Ammon's horn (tissue), 1 donor: ENCODE results near the gene ISOC2.
"Not testable (repeated sequence)": the region's sequence is repeated elsewhere in the genome, so short reads cannot be mapped to it uniquely, and the experiment has no call there.

Experiments used
- DNase-seq: peaks from one replicate; pipeline ENCODE4 v3.0.0-alpha.2; 2016; ENCODE audit warnings: low spot score

ISOC2 gene

DNA sequence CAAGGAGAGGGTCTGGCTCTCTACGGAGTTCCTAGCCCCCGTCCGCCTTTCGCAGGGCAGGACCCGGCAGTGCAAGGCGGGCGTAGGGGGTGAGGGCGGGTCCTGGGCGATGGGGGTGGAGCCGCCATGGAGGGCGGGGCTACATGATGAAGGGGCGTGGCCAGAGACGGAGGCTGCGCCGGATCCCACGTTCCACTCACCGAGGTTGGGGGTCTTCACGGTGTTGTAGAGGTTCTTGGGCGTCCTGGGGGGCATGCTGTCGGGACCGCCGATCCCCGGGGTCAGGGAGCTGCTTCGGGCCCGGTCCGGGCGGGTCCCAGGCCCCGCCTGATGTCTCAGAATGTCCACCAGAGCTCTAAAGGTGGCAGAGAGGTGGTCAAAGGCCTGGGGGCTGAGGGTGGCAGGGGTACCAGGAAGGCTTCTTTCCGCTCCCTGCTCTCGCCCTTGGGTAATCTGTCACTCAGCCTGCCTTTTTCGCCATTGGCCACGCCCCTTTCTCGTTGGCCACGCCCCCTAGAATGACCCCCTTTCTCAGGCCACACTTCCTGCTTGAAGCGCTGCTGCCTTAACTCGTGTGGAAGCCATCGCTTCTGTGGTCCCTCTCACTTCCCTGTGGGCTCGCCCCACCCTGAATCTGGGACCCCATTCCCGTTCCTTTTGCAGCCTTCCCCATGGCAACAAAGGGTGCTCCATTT, 20.9 kb downstream of the ISOC2 start:
- no peak for DNase-seq

DNA sequence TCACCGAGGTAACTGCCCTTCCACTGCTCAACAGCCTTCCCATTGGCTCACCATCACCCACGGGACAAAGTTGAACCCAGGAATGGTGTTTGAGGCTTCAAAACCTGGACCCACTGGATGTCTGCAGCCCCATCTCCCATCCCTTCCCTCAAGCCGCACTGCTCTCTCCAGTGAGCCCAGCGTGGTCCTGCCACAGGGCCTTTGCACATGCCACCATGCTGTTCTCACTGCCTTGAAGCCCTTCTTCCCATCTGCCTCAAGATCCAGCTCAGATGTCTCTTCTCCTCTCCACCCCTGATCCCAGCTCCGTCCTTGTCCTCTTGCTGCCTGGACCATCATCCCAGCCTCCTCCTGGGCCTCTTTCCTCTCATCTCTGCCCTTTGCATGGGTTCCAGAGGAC, 22.4 kb downstream of the ISOC2 start:
- no peak for DNase-seq

DNA sequence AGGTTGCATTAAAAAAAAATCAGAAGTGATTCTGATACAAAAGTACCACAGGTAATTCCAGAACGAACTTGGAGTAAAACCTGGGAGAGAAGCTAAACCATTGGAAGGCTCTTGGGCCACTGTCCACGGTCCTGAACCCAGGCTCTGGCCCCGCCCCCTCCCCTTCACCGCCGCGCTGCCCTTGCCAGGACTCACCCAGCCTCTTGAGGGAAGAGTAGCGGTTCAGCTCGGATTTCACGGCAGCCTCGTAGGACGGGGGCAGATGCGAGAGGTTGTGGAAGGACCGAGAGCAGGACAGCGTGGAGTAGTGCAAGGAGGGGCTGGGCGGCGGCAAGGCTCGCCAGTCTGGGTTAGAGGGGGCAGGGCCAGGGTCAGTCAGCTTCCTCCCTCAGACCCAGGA, 24.0 kb downstream of the ISOC2 start:
- peak; percentile 33 for DNase-seq

DNA sequence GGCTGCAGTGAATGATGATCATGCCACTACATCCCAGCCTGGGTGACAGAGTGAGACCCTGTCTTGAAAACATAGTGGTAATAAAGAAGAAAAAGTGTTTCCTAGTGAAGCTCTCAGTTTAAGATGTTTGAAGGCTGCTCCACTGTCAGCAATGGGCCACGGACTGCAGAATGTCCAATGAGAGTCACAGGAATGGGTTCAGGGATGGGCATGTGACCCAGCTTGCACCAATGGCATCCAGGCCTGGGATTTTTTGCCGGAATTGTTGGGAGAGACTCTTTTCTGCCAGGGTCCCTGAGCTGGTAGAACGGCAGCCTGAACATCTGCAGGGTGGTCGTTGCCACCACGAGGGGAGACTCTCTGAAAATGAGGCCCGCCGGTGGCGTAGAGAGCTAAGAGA, 24.6 kb downstream of the ISOC2 start:
- DNase-seq = no peak

DNA sequence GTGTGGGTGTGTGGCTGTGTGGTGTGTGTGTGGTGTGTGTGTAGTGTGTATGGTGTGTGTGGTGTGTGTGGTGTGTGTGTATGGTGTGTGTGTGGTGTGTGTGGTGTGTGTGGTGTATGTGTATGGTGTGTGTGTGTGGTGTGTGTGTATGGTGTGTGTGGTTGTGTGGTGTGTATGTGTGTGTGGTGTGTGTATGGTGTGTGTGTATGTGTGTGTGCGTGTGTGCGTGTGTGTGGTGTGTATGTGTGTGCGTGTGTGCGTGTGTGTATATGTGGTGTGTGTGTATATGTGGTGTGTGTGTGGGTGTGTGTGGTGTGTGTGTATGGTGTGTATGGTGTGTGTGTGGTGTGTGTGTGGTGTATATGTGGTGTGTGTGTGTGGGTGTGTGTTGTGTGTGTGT, 26.4 kb downstream of the ISOC2 start:
- no peak for DNase-seq

DNA sequence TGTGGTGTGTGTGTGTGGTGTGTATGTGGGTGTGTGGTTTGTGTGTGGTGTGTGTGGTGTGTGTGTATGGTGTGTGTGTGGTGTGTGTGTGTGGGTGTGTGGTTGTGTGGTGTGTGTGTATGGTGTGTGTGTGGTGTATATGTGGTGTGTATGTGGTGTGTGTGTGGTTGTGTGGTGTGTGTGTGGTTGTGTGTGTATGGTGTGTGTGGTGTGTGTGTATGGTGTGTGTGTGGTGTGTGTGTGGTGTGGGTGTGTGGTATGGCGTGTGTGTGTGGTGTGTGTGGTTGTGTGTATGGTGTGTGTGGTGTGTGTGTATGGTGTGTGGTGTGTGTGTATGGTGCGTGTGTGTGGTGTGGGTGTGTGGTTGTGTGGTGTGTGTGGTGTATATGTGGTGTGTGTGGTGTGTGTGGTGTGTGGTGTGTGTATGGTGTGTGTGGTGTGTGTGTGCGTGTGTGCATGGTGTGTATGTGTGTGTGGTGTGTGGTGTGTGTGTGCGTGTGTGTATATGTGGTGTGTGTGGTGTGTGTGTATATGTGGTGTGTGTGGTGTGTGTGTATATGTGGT, 27.0 kb downstream of the ISOC2 start:
- no peak for DNase-seq

DNA sequence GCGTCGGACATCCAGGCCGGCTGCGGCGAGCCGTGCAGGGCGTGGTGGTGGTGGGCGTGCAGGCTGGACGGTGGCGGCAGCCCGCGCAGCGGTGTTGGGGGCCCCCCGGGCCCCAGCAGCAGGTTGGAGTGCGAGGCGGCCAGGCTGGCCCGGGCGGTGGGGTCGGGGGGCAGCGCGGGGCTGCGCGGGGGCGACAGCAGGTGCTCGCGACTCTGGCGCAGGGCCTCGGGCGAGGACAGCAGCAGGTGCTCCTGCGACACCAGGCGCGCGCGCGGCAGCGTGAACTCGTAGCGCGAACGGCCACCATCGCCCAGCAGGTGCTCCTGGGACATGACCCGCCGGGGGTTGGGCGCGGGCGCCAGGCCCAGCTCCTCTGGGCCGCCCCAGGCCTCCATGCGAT, 28.1 kb downstream of the ISOC2 start:
- no peak for DNase-seq

DNA sequence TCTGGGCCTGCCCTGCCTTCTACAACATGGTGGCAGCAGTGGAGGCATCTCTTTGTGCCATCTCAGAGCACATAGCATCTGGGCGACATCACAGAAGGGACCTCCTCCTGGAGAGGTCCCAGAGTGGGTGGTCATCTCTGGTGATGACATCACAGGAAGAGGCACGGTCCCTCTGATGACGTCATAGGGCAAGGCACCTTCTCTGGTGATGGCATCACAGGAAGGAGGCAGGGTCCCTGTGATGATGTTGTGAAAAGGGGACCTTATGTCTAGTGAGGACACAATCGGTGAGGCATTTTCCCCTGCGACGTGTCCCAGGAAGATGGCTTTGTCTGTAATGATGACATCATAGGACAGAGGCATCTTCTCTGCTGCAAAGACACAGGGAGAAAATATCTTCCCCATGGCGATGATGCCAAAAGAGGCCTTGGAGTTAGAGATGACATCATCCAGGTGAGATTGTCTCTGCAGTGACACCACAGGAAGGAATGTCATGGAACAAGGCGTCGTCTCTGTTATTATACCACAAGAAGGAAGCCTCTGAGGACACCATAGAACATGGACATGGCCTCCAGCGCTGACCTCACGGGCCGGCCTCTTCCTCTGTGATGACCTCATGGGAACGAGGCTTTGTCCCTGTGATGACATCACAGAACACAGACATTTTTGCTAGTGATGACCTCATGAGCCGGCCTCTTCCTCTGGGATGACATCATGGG, 29.0 kb downstream of the ISOC2 start:
- DNase-seq = no peak

DNA sequence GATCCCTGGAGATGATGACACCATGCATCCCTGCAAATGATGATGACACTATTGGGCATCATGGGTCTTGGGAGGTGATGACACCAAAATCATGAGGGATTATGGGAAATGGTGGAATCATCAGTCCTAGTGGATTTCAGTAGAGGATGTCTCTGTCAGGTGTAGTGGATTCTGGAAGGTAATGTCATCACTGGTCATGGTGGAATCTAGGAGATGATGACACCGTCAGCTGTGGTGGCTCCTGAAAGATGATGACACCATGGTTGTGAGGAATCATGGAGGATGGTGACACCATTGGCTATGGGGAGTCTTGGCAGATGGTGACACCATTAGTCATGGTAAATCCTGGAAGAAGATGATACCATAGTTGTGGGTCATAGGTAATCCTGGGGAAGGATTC, 30.3 kb downstream of the ISOC2 start:
- no peak for DNase-seq

DNA sequence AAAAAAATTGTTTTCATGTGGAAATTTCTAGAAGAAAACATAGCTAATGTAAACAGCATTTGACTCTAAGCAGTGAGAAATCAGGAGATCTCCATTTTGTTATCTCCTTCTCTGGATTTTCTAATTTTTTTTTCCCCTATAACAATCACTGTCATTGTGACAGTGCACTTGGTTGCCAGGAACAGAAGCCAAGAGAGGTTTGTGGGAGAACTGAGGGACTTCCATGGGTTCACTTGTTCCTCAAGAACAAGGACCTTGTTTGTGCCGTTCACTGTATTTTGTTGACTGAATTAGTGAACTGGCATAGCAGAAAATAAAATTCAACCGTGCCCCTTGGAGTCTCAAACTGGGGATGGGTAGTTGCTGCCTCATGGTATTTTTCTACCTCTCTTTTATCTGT, 35.4 kb downstream of the ISOC2 start:
- DNase-seq = peak; percentile 92

DNA sequence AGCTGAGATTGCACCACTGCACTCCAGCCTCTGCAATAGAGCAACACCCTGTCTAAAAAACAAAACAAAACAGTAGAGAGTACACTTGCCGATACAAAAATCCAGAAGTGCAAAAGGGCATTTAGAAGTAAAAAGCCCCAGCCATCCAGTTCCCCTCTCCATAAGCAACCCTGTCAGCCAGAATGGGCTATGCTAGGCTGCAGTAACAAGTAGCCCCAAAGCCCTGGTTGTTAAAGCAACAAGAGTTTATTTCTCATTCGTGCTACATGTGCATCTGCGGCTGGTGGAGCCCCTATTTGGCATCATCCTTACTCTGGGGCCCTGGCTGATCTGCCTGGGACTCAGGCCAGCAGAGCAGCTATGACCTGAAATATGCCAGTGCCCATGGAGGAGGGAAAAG, 36.9 kb downstream of the ISOC2 start:
- no peak for DNase-seq

DNA sequence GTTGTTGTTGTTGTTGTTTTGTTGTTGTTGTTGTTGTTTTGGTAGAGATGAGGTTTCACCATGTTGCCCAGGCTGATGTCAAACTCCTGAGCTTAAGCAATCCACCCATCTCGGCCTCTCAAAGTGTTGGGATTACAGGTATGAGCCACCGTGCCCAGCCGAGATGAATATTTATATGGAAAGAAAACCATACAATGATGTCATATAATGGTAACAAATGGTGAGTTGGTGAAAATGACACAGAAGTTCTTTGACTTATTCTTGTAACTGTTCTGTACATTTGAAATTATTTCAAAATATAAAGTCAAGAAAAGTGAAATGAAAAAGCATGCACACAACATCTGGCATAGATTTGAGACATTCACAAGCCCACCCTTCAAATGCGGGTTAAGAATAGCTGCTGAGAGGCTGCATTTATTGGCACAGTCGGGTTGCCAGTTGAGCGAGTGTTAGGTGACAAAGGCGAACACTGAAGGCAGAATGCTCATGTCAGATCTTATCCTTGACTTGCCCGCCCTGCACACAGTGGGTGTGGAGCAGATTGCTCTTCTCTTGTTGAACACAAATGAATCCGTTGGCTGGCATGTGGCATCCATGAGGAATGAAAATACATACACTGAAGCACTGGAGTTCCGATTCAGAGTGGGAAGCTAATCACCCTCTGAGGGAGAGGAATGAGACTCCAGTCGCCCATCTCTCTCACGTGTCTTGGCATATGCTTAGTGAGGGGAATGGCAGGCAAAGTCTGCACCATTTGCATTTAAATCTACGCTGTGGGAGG, 38.0 kb downstream of the ISOC2 start:
- DNase-seq = peak; percentile 29

DNA sequence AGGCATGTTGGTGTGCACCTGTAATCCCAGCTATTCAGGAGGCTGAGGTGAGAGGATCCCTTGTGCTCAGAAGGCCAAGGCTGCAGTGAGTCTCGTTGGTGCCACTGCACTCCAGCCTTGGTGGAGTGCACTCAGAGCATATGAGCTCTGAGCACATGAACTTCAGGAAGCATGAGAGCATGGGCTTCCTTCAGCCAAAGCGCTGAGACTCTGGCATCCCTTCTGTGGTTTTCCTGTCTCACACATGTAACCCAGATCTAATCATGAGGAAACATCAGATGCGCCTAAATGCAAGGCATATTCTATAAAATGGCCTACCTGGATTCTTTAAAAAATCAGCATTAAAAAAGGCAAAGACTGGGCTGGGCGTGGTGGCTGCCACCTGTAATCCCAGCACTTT, 40.2 kb downstream of the ISOC2 start:
- not testable (repeated sequence) for DNase-seq

DNA sequence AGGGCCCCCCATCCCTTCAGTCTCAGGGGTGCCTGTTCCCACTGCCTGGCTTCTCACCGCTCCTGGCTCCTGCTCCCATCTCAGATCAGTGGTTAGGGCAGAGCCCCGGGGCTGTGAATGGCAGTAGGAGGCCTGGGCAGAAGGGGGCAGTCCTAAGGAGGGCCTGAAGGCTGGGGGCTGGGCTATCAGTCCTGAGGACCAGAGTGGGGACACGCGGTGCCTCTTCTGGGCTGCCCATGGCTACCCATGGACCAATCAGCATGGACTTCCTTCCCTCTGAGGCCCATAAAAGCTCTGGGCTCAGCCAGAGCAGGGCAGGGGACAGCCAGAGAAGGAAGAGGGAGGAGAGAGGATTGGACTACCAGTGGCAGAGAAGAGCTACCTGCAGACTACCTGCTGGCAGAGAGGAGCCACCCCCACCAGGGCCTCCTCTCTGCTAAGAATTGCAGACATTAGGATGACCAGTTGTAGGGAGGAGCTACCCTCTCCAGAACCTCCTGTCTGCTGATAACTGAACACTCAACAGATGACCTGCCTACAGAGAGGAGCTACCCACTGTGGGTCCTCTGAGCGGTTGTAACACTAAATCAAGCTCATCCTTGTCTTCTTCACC, 41.7 kb downstream of the ISOC2 start:
- peak; percentile 44 for DNase-seq

DNA sequence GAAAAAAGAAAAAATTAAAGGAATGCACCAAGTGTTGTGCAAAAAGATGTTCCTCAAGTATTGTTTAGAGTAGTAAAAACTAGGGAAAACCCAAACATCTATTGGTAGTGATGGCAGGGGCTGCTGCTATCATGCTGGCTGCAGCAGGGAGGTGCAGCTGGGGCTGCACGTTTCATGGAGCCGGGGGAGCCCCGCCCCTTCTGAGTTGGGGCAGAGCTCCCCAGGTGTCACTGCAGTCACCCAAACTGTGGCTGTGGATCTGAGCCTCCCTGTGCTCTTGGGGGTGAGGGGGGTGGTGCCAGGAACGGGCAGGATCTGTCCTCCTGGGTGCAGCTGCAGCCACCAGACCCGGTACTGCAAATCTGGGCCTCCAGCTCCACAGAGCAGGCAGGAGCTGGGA, 42.3 kb downstream of the ISOC2 start:
- no peak for DNase-seq

DNA sequence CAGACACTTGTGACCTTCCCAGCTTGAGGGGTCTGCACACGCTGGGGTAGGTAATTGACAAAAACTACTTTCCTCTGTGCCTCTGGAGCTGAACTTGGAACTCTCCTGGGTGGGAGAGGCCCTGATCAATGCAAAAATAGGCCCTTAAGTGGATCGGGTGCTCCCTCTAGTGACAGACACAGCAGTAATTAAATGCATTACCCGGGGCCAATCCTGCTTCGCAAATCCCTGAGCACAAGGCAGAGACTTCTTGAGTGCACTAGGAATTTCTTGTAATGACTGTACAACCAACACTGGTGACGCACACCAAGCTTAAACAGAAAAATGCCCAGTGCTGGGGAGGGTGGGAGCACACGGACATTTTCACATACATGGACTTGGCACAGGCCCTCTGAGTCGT, 43.3 kb downstream of the ISOC2 start:
- peak; percentile 90 for DNase-seq

DNA sequence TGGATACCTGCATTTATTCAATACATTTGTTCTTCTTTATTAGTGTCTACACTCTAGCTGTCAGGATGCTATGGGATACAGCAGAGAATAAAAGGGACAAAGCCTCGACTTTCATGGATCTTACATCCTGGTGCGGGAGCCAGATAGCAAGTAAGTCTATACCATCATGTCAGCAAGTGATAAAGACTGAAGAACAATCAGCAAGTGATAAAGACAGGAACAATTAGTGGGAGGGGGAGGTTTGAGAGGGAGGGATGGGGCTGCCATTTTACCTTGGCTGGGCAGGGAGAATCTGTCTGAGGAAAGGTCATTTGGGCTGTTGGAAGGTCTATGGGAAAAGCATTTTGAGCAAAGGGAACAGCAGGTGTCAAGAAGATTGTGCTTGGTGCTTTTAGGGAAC, 51.3 kb downstream of the ISOC2 start:
- no peak for DNase-seq

DNA sequence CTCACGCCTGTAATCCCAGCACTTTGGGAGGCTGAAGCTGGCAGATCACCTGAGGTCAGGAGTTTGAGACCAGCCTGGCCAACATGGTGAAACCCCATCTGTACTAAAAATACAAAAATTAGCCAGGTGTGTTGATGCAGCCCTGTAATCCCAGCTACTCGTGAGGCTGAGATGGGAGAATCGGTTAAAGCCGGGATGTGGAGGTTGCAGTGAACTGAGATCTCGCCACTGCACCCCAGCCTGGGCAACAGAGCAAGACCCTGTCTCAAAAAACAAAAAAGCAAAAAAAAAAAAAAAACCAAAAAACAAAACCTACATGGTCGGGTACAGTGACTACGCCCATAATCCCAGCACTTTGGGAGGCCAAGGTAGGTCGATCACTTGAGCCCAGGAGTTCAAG, 52.3 kb downstream of the ISOC2 start:
- DNase-seq = not testable (repeated sequence)

DNA sequence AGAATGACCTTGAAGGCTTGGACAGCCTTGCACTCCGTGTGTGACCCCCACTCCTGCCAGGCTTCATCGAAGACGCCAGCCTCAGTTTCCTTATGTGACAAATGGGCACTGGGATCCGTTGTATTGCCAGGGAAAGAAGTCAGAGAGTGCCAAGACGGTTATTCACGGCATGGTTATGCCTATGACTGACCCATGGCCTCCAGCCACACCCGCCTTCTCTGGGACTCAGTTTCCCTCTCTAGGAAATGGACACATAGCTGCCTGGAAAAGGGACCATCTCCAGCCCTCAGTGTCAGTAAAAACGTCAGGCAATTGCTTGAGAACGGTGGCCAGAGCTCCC, 52.9 kb downstream of the ISOC2 start:
- no peak for DNase-seq

DNA sequence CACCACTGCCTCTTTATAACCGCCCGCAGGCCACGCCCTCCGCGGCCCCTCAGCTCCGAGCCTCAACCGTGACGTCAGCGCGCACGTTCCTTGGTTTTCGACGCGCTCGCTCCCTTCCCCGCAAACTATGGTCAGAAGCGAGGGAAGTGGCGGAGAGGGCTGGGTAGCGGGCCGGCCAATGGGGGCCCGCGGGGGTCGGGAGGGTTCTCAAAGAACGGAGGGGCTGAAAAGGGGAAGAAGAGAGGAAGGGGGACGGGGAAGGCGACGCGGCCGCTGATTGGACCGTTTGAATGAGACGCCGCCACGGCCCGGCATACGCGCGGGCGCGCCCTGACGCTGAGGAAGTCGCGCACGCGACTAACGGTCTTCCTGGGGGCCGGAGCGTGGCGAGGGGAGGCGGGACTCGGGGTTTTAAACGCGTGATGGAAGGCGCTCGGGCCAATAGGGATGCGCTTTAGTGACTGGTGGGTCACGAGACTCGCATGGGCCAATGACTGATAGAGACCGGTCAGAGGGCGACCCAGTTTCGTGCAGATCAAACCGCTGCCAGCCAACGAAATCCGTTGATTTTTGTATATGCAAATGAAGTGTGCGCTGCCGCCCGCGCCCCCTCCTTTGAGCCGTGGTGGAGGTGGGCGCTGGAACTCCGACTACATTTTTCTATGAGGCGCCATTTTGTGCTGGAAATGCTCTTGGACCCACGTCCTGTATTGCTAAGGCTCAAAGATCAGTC, 53.5 kb downstream of the ISOC2 start:
- DNase-seq = peak; percentile 99

DNA sequence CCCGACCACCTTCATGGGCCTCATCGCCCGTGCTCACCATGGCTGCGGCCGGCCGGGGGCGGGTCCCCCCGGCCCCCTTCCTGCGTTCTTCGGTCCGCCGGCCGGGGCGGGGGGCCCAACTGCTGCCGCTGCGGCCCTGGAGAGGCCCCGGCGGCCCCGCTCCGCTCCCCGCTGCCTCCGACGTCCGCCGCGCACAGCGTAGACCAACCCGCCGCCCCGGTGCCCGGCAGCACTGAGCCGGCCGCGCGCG, 54.0 kb downstream of the ISOC2 start, which contains the start of gene UBE2S:
UBE2S (minus strand) TSS at position 239 of the 250 bp plus-strand sequence; CDS start at position 40, 199 bp downstream.
- not testable (repeated sequence) for DNase-seq
